SIG-M5 (cell line): ENCODE results near the gene AKNAD1.
"Not testable (repeated sequence)": the region's sequence is repeated elsewhere in the genome, so short reads cannot be mapped to it uniquely, and the experiment has no call there.

Source experiments
- DNase-seq: peaks from one replicate; lab custom pipeline; 2025; lab: John Stamatoyannopoulos, UW

Gene AKNAD1

DNA sequence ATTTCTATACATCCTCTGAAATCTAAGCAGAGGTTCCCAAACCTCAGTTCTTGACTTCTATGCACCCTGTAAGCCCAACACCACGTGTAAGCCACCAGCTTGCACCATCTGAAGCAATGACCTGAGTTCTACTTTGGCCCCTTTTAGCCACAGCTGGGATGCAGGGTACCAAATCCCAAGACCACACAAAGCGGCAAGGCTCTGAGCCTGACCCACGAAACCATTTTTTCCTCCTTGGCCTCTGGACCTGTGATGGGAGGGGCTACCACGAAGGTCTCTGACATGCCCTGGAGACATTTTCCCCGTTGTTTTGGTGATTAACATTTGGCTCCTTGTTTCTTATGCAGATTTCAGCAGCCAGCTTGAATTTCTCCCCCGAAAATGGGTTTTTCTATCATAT is 71.6 kb downstream of the AKNAD1 start:
- no peak for DNase-seq

DNA sequence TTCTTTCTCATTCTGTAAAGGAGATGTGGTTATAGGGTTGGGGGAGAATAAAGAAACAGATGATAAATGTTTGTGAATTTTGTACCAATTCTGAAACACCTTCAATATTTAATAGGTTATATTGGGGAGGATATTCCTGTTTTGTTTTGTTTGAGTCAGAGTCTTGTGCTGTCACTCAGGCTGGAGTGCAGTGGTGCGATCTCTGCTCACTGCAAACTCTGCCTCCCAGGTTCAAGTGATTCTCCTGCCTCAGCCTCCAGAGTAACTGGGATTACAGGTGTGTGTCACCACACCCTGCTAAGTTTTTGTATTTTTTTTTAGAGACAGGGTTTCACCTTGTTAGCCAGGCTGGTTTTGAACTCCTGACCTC is 75.3 kb downstream of the AKNAD1 start:
- not testable (repeated sequence) for DNase-seq

DNA sequence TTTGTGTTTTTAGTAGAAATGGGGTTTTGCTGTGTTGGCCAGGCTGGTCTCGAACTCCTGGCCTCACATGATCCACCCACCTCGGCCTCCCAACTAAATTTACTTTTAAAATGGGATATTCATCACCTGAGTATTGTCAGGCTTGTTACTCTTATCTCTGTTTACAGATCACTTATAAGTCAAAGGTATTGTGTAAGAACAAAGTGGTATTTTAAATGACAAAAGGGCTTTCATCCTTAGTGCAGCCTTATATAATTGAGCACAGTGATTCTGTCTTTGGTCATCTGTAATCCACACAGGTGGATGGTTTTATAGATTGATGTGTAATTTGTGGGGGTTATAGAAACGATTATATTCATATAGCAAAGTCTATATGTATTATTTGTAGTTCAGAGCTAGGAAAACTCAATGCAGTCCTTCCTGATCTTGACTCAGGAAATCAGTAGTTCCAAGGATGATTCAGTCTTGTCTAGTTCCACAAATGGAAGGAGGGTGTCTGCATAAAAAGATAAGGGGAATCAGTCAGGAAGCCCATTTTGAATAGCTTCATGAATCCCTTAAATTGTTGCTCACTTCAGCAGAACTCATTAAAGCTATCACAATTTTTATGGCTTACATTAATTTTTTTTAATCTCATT is 75.8 kb downstream of the AKNAD1 start:
- DNase-seq, result no peak

- DNase-seq, result no peak
Observed at GRCh38 chr1:108779455-108779854, 77.4 kb downstream of the AKNAD1 start.

GRCh38 chr1:108777839-108778238 is 79.1 kb downstream of the AKNAD1 start:
- DNase-seq, result no peak

DNA sequence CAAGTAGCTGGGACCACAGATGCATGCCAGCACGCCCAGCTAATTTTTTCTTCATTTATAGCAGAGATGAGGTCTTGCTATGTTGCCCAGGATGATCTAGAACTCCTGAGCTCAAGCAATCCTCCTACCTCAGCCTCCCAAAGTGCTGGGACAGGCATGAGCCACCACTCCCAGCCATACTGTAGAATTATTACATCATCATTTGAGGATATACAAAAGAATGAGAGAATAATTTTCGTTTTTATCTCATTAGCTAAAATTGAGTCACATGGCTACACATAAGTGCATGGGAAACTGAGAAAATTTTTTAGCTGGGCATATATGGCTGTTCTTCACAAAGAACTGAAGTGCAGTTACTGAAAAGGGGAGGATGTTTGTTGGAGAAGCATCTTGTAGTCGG is 89.2 kb downstream of the AKNAD1 start:
- DNase-seq, result no peak

GRCh38 chr1:108767115-108767514 is 89.8 kb downstream of the AKNAD1 start:
- DNase-seq, result no peak
